KMS-11 (cell line): ENCODE data around the gene PP2D1.

ENCODE experiments used
- H2AFZ ChIP-seq: fragments of 200-600 bp; sonication (generic); 2 replicates; pipeline ENCODE4 v1.6.1; 2016; ENCODE audit warnings: antibody characterized with exemption, mixed run types, low read depth
- H3K27ac ChIP-seq: fragments of 200-600 bp; sonication (generic); 2 replicates; pipeline ENCODE4 v1.6.1; 2016; ENCODE audit warnings: mild to moderate bottlenecking, mixed run types
- H3K27me3 ChIP-seq: fragments of 200-600 bp; sonication (generic); 2 replicates; pipeline ENCODE4 v1.6.1; 2017; ENCODE audit warnings: mild to moderate bottlenecking, low read depth, mixed run types, moderate library complexity; ENCODE audit not compliant: insufficient read depth
- H3K36me3 ChIP-seq: fragments of 200-600 bp; sonication (generic); 2 replicates; pipeline ENCODE4 v1.6.1; 2017; ENCODE audit warnings: mild to moderate bottlenecking, mixed run types; ENCODE audit not compliant: insufficient read depth
- H3K4me1 ChIP-seq: fragments of 200-600 bp; sonication (generic); 2 replicates; pipeline ENCODE4 v1.6.1; 2016; ENCODE audit warnings: mild to moderate bottlenecking, low read depth, mixed run types; ENCODE audit not compliant: poor library complexity, severe bottlenecking
- H3K4me2 ChIP-seq: fragments of 200-600 bp; sonication (generic); 2 replicates; pipeline ENCODE4 v1.7.0; 2016; ENCODE audit warnings: mild to moderate bottlenecking, mixed run types
- H3K4me3 ChIP-seq: fragments of 200-600 bp; sonication (generic); IDR thresholded peaks from 2 replicates; pipeline ENCODE4 v1.6.1; 2017; ENCODE audit warnings: low read depth, low read length, mixed read lengths; ENCODE audit not compliant: insufficient read depth
- H3K79me2 ChIP-seq: fragments of 200-600 bp; sonication (generic); 2 replicates; pipeline ENCODE4 v1.6.1; 2016; ENCODE audit warnings: low read depth, mixed run types; ENCODE audit not compliant: insufficient read depth
- H3K9ac ChIP-seq: fragments of 200-600 bp; sonication (generic); 2 replicates; pipeline ENCODE4 v1.6.1; 2016; ENCODE audit warnings: mild to moderate bottlenecking, mixed run types
- H4K20me1 ChIP-seq: fragments of 200-600 bp; sonication (generic); 2 replicates; pipeline ENCODE4 v1.6.1; 2016; ENCODE audit warnings: mild to moderate bottlenecking, mixed run types; ENCODE audit not compliant: insufficient read depth
- TF ChIP-seq, protein P1 (sequence below): fragments of 200-600 bp; sonication (generic); conservative IDR thresholded peaks from 2 replicates; pipeline ENCODE4 v1.6.1; 2017; ENCODE audit warnings: low read depth, mild to moderate bottlenecking, antibody characterized with exemption, low read length, moderate library complexity, mixed read lengths

Gene PP2D1, protein sequence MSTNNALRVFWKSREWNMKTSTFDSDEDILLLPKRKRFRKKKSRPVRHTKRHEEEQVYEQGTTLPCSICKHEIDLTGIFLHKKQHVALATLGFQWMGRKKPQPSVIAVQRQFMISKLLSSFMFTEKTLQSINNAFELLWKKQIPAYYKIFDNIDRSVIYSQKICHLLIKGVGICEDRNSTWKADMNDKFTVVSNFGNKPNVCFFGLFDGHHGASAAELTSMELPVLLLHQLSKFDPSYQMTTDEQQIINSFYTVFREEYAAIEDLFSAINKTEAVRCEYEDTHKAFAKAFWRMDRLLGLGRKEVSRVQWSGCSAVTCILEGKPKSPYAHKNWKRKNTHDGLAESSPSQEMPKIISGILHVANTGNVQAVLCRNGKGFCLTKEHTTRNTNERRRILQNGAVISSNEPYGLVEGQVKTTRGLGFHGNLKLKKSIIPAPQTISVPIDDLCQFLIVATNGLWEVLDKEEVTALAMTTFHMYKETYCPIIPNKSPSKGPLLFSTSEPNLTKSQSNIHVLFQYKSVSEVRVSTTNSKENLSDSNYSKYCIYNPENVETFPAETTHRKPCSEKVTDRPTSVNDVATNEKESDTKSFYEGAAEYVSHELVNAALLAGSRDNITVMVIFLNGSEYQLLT

DNA sequence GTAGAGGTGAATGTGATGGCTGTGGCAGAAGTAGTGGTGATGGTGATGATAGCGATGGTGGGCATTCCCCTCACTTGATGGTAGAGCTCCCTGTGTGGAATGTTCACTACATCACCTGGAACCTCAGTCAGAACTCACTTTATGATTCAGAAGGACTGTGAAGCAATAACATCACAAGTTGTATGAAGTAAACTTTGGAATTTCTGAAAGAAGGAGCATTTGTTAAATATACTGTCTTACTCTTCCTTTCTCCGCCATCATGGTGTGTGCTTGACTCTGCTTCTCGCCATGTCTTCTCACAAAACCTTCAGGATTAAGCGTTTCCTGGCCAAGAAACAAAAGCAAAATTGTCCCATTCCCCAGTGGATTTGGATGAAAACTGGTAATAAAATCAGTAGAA, at the start of gene PP2D1:
Gene PP2D1, minus strand, starts transcription at position 101 of the 400 bp plus-strand sequence. CDS start 192 bp downstream, outside the sequence.
- Histone ChIP-seq H3K4me2 (no peak within 1 kb of the TSS), H3K4me1 (no peaks in the 10 kb centered on the region), H4K20me1 (no peaks in the 10 kb centered on the region), H3K27me3 (no peaks in the 10 kb centered on the region), H3K27ac (no peak within 1 kb of the TSS), H3K79me2 (no peaks in the 10 kb centered on the region), H3K9ac (no peak within 1 kb of the TSS), H2AFZ (no peak within 1 kb of the TSS), H3K36me3 (no peaks in the 10 kb centered on the region), H3K4me3 (no peak within 1 kb of the TSS)
- TF ChIP-seq, protein P1, sequence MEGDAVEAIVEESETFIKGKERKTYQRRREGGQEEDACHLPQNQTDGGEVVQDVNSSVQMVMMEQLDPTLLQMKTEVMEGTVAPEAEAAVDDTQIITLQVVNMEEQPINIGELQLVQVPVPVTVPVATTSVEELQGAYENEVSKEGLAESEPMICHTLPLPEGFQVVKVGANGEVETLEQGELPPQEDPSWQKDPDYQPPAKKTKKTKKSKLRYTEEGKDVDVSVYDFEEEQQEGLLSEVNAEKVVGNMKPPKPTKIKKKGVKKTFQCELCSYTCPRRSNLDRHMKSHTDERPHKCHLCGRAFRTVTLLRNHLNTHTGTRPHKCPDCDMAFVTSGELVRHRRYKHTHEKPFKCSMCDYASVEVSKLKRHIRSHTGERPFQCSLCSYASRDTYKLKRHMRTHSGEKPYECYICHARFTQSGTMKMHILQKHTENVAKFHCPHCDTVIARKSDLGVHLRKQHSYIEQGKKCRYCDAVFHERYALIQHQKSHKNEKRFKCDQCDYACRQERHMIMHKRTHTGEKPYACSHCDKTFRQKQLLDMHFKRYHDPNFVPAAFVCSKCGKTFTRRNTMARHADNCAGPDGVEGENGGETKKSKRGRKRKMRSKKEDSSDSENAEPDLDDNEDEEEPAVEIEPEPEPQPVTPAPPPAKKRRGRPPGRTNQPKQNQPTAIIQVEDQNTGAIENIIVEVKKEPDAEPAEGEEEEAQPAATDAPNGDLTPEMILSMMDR, result no peak

DNA sequence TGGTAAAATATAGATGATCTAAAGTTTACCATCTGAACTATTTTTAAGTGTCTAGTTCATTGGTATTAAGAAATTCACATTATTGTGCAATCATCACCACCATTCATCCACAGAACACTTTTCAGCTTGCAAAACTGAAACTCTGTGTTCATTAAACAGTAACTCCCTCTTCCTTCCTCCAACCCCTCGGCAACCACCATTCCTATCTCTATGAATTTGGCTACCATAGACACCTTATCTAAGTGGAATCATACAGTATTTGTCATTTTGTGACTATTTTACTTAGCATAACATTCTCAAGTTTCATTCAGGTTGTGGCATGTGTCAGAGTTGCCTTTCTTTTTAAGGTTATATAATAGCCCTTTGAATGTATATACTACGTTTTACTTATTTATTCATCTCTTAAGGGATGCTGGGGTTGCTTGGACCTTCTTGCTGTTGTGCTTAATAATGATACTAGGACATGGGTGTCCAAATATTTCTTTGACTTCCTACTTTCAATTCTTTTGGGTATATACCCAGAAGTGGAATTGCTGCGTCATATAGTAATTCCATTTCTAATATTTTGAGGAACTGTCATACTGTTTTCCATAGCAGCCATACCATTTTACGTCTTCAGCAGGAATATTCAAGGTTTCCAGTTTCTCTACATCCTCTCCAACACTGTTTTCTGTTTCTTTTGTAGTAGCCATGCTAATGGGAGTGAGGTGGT, 49.1 kb upstream of the PP2D1 start:
- no peak overlapping the region for H2AFZ ChIP-seq
- peak overlapping the region; percentile 18; the same call in 1 of the 2 replicates for H3K4me2 ChIP-seq
- H3K4me3 ChIP-seq, result no peak overlapping the region

DNA sequence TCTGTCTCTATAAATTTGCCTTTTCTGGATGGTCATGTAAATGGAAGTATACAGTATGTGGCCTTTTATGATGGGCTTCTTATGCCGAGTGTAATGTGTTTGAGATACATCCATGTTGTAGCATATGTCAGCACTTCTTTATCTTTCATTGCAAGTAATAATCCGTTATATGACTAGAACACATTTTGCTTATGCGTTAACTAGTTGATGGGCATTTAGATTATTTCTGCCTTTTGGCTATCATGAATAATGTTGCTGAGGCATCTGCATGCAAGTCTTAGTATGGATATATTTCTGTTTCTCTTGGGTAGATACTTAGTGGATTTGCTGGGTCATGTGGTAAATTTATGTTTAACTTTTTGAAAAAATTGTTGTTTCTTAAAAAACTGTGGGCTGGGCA, 47.9 kb upstream of the PP2D1 start:
- no peaks in the 10 kb centered on the region for H3K36me3 ChIP-seq
- no peak overlapping the region for H3K9ac ChIP-seq
- no peak overlapping the region for H3K4me2 ChIP-seq
- peaks cover 49% of the 10 kb centered on the region for H3K4me1 ChIP-seq
- H3K4me3 ChIP-seq, result no peak overlapping the region
- H3K27ac ChIP-seq, result no peak overlapping the region
- TF ChIP-seq, protein P1, result no peak
- H3K27me3 ChIP-seq, result no peaks in the 10 kb centered on the region
- peaks cover 61% of the 10 kb centered on the region for H3K79me2 ChIP-seq
- no peaks in the 10 kb centered on the region for H4K20me1 ChIP-seq
- H2AFZ ChIP-seq, result no peak overlapping the region

More for the DNA sequence above, 49.1 kb upstream of the PP2D1 start:
- Histone ChIP-seq H3K27me3 (no peaks in the 10 kb centered on the region), H3K9ac (no peak overlapping the region), H3K4me1 (peaks cover 45% of the 10 kb centered on the region), H3K27ac (no peak overlapping the region), H3K36me3 (no peaks in the 10 kb centered on the region), H4K20me1 (no peaks in the 10 kb centered on the region), H3K79me2 (peaks cover 57% of the 10 kb centered on the region)
- TF ChIP-seq, protein P1, result no peak

DNA sequence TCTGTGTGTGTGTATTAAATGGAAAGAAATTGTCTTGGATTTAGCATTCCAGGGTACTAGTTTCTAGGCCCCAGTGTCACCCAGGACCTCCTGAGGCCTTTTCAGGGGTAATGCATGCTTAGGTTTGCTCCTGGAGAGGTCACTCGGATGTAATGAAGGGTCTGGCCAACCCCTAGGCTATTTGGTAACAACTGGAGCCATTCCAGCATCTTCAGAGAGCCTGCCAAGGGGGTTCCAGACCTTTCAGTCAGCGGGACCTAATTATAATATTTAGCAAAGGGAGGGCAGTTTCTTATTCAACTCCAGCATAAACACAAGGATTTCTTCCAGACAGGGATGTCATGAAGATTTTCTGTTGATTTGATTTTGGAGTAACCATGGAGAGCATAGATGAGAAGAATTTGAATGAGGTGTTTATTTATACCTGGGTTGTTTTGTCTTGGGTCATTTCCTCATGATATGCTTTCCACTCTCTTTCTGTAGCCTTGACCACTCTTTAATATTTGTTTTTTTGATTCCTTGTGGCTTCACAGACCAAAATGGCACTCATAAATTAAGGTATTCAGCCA, 45.6 kb upstream of the PP2D1 start:
- Histone ChIP-seq H3K27ac (peak overlapping the region; percentile 87; the same call in 1 of the 2 replicates), H3K4me1 (peaks cover 68% of the 10 kb centered on the region), H3K4me2 (peak overlapping the region; percentile 87), H2AFZ (no peak overlapping the region), H3K9ac (no peak overlapping the region), H3K79me2 (peaks cover 63% of the 10 kb centered on the region), H4K20me1 (no peaks in the 10 kb centered on the region), H3K4me3 (no peak overlapping the region), H3K27me3 (no peaks in the 10 kb centered on the region), H3K36me3 (no peaks in the 10 kb centered on the region)
- TF ChIP-seq, protein P1, result no peak
